HG03457 (cell line): ENCODE measurements around the gene TMEM141.

Source experiments
- ATAC-seq: cut with Tn5 transposase; IDR thresholded peaks from one replicate; pipeline ENCODE4 v1.9.1; 2021; ENCODE audit warnings: moderate number of reproducible peaks; ENCODE audit not compliant: unreplicated experiment

TMEM141 gene

DNA sequence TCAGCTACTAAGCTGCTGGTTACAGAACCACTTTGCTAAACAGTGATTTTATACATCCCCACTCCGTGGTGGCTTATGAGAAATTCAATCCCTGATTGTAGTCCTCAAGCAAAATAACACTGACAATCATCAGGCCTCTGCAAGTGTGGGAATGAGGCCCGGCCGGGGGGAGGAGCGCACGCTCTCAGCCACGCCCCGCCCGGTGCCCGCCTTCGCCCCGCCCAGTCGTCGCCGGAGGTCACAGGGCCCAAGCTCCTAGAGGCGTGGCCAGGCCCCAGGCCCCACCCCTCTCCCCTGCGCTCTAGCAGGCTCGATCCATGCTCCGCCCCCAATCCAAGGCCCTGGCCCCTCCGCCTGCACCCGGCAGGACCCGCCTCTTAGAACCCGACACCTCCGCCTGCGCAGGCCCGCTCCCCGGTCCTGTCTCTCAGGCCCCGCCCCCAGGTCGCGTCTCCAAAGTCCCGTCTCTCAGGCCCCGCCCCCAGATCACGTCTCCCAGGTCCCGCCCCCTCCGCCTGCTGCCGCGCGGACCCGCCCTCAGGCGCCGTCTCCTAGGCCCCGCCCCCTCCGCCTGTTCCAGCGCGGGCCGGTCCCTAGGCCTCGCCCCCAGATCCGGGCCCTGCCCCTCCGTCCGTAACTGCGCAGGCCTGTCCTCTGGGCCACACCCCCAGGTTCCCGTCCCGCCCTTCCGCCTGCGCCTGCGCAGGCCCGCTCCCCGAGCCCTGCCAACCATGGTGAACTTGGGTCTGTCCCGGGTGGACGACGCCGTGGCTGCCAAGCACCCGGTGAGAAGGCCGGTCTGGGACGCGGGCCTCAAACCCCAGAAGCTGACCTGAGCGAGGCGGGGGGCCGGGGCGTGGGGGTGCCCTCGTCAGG, at the start of gene TMEM141:
TMEM141 (plus strand) TSS at position 705 of the 876 bp plus-strand sequence; CDS start at position 732, 27 bp downstream.
- peak; percentile 59 for ATAC-seq

DNA sequence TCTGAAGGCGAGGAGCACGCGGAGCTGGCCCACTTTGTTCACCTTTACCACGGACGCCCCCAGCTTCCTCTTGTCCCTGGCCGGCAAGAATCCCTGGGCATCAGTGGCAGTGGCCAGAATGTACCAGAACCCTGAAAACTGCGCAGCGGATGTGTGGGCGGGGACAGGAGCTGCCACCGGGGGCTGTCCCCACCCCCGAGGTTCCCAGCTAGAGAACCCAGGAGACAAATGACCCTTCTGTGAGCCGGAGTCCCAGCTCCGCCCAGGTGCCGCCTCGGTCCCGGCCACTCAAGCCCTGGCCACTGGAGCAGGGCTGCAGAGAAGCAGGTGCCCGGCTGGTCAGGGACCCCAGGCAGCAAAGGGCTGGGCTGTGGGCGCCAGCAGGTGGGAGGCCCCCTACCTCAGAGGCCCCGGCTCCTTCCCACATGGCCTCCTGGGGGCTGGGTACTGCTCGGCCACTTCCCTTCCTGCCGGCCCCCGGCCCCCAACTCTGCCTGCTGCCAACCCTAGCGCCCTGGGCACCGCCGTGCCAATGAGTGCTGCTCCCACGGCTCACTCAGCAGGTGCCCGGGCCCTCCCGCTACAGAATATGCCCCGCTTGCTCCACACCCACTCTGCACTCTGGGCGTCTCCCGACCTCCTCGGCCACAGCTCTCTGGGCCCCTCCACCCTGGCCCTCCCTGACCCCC, 49.1 kb upstream of the TMEM141 start:
- ATAC-seq: no peak

DNA sequence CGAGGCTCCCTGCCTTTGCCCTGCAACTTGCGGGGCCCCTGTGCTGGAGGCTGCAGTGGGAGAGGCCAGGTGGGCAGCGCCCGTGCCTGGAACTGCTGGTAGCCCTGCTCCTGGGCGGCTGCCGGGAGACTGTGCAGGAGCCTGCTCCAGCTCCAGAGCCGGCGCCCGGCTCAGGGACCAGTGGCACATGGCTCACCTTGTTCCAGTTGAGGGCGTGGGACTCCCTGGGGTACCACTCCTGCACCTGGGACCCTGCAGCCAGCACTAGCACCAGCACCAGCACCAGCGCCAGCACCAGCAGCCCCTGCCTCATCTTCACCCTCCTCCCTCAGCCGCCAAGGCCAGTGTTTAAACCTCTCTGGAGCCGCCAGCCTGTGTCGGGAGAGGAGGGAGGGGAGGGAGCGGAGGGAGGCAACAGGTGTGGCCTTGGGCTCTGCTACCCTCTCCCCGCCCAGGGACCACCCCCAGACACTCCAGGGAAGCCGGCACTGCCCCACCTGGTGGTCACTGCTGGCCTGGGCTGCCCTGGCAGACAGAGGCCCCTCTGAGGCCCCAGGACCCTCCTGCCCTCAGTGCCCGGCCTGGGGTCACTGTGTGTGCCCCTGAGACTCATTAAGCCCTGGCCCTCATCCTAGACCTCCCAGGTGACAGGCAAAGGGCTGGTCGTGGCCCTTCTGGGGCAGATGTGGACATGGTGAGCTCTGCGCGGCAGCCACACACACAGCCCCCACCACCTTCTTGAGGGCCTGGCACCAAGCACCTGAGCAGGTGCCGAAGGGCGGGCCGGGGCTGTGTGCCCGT, 48.4 kb upstream of the TMEM141 start, which contains the start of gene LCN10:
LCN10 (minus strand) TSS at position 350 of the 801 bp plus-strand sequence; CDS start at position 313, 37 bp downstream.
- ATAC-seq: no peak

DNA sequence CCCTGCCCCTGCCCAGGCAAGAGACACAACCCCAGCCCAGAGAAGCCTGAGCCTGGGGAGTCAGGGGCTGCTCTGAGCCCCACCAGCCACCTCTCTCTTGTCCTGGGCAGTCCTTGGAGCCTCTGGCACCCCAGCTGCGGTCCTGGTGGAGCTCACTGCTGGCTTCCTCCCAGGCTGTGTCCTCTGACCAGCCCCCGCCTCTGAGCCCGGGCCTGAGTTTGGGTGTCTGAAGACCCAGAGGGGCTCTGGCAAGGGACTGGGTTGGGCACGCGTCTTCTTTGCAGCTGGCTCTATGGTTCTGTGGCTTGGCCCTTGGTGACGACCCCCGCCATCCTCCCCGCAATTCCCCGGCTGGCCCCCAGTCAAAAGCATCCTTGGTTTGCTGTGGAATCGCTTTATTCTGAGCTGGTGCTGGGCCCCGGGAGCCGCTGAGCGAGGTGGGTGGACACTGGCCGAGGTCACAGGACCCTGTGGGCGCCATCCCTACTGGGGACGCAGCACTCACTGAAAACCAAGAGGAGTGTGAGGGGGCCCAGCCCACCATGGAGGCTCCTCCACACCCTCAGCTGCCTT, 47.4 kb upstream of the TMEM141 start:
- no peak for ATAC-seq

DNA sequence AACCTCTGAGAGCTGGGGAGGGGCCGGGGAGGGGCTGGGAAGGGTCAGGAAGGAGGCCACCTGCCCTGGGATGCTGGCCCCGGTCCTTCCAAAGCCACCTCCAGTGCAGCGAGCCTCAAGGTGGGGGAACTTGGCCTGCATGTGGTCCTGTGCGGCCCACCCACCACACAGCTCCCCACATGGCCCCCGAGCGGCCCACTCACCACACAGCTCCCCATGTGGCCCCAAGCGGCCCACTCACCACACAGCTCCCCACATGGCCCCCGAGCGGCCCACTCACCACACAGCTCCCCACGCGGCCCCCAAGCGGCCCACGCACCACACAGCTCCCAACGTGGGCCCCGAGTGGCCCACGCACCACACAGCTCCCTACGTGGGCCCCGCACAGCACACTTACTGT, 46.4 kb upstream of the TMEM141 start:
- no peak for ATAC-seq

DNA sequence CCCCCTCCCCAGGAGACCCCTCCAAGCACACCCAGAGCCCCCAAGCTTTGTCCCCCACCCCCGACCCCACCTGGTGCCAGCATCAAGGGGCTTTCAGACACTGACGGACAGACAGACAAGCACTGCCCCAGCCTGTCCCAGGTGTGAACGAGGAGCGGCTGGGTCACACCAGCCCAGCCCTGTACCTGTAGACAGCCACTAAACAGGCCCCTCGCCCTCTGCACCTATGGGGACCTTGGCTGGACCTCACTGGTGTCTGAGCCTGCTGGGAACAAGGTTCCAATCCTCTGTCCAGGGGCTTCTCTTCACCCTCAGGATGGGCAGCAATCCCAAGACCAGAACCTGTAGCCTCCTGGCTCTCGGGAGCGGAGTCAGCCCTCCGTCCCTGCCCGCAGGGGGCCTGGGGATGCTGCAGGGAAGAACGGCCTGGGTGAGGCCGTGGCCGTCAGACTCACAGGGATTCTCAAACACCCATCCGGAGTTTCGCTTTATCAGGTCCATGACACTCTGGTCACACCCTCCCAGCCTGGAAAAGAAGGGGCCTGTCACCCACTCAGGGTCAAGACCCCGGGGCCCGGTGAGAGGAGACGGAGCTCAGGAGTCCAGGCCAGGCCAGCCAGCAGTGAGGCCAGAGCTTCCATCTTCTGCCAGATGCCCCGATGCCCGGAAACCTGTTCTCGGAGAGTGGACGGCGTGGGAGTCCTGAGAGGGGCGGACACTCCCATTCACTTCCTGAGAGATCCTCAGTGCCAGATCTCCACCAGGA, 45.6 kb upstream of the TMEM141 start:
- no peak for ATAC-seq

DNA sequence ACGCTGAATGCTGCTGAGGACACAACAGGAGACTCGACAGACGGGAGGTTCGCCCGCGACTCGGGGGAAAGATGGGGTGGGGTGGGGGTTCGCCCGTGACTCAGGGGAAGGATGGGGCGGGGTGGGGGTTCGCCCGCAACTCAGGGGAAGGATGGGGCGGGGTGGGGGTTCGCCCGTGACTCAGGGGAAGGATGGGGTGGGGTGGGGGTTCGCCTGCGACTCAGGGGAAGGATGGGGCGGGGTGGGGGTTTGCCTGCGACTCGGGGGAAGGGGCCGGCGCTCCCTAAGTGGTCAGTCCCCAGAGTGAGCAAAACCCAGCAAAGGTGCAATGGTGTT, 45.0 kb upstream of the TMEM141 start:
- no peak for ATAC-seq

DNA sequence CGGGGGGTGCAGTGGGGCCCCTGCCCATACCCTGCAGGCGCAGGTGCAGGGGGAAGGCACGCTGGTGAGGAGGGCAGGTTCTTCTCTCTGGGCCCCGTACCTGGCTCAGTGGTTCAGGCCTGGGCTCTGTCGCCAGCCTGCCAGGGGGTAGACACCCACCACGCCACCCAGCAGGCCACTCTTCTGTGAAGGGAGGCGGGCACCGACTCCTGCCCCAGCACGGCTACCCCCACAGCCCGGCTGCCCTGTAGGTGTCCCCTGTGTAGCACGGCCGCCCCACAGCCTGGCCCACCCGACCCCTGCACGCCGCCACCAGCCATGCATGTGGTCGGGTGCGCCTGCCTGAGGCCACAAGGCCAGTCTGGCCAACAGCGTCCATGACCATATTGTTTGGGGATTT, 44.5 kb upstream of the TMEM141 start:
- no peak for ATAC-seq

DNA sequence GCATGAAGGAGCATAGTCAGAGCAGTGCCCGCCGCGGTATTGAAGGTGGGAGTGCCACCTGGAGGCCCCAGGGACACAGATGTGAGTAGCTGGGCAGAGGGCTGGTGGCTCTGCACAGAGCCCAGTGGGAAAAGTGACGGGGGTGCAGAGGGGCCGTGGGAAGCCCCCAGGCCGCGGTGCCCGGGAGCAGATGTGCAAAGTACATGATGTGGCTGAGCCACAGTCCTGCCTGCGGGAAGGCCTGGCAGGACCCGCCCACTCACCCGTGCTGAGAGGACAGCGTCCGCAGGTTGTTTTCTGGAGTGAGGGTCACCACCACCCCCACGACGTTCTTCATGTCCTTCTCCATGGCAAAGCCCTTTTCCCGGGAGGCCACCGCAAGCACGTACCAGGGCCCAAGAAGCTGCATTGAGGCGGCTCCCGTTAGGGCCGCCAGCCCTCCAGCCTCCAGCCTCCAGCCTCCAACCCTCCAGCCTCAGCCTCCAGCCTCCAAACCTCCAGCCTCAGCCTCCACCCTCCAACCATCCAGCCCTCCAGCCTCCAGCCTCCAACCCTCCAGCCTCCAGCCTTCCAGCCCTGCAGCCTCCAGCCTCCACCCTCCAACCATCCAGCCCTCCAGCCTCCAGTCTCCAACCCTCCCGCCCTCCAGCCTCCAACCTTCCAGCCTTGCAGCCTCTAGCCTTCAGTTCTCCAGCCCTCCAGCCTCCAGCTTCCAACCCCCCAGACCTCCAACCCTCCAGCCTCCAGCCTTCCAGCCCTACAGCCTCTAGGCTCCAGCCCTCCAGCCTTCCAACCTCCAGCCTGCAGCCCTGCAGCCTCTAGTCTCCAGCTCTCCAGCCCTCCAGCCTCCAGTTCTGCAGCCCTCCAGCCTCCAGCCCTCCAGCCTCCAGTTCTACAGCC, 43.7 kb upstream of the TMEM141 start:
- ATAC-seq: no peak

DNA sequence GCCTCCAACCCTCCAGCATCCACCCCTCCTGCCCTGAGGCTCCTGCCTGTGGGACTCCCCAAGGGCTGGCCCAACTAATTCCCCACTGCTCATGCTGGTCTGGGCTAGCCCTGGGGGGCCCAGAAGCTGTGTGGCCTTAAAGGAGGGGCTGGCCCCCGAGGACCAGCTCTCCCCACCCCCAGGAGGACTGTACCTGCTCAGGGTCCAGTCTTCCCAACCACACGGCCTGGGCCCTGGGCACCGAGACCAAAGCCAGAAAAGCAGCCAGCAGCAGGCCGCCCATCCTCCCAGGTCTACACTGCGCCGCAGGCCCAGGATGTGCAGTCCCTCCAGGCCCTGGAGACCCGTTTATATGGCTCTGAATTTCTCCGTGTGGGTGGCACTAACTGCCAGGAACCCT, 42.9 kb upstream of the TMEM141 start, which contains the start of gene LCN6:
LCN6 (minus strand) TSS at position 325 of the 400 bp plus-strand sequence; CDS start at position 283, 42 bp downstream.
- no peak for ATAC-seq

DNA sequence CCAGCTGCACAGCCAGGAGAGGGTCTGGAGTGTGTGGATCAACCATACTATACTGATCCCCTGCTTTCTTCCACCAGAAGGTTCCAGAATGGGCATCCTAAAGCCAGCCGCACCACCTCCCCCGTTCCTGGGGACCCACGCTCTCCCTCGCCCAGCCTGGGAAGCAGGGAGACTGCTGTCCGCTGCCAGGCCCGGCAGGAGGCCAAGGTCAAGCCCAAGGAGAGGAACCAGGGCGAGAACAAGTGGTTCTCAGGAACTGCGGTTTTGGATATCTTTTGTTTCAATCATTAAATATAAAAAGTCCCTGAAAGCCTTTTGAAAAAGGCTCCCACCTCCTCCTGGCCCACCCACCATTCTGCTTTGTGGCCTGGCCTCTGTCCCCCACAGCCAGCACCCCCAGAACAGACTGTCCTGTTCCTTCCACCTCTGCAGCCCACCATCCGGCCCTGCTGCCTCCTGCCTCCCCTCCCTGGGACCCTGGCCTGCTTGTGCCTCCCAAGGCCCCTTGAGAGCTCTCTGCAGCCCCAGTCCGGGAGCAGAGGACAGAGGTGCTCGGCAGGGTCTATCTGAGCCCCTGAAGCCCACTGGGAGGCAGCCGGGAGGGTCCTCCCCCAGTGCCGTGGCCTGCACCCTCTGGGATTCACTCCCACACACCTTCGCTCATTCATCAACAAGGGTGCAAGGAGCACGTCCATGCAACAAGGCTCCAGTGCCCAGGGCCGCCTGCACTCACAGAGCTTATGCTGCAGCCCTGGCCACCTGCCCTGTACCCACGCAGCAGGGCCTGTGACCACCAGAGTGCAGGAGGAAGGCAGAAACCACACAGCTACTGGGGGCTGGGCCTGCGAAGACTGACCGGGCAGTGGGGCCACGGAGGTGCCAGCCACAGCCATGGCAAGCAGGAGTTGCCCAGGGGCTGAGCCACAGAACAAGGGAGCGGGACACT, 42.2 kb upstream of the TMEM141 start:
- no peak for ATAC-seq

DNA sequence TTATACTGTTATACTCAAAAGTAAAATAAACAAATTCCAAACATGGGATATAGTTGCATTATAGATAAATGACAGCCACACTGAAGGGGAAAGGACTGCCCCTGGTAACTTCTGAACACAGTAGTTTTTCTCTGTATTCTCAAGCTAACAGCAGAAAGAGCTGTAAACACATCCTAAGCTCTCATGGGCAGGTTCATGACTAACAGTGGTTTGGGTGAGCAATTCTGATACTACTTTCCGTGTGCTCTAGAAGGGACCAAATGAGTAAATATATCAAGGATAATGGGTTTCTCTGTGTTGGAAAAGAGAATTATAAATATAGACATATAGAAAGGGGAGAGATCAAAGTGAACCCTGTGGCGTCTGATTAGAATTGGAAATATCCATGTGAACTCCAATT, 40.6 kb upstream of the TMEM141 start:
- no peak for ATAC-seq

DNA sequence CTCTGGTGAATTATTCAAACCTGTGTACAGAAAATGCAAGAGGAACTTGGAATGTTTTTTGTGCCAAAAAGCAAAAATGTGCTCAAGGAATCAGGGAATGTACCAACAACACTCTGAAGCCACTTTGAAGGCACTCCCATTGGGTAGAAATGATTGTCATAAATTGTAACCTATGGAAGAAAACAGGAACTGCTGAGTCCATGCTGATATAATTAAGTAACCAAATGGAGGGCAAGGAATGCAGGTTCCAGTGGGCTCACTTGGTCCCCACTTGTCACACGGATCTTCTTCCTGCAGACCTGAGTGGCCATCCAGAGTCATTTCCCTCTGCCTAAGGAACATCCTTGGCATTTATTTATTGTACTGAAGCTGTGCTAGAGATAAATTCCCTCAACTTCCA, 39.9 kb upstream of the TMEM141 start:
- no peak for ATAC-seq

DNA sequence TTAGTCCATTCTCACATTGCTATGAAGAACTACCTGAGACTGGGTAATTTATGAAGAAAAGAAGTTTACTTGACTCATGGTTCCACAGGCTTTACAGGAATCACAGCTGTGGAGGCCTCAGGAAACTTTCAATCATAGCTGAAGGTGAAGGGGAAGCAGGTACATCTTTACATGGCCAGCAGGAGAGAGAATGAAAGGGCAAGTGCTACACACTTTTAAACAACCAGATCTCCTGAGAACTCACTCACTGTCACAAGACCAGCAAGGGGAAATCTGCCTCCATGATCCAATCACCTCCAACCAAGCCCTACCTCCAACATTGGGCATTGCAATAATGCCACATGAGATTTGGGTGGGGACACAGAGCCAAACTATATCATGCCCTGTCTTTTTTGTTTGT, 39.3 kb upstream of the TMEM141 start:
- ATAC-seq: no peak

DNA sequence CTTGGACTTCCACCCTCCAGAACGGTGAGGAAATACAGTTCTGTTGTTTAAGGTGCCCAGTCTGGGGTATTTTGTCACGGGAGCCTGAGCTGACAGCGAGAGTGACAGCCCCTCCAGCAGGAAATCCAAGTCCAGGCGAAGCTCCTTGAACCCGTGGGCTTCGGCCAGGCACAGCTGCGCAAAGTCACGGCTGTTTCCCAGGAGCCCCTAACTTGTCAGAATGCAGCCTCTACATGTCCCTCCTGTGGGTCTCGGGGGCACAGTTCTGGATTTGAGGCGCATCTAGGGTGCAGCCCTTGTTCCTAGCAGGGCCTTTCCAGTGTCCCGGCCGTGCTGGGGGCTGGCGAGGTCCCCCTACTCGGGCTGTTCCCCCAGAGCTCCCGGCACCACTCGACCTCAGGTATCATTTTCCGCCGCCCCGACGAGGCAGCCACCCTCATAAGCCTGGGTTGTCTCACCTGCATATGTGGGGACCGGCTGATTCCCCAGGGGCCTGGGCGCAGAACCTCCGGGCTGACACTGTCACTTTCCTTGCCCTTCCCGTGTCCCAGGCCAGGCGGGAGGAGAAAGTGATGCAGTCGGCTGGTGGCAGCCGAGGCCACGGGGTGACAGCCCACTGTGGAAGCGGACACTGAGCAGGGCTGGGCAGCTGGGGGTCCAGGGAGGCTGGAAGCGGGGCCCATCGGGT, 37.6 kb upstream of the TMEM141 start:
- no peak for ATAC-seq

DNA sequence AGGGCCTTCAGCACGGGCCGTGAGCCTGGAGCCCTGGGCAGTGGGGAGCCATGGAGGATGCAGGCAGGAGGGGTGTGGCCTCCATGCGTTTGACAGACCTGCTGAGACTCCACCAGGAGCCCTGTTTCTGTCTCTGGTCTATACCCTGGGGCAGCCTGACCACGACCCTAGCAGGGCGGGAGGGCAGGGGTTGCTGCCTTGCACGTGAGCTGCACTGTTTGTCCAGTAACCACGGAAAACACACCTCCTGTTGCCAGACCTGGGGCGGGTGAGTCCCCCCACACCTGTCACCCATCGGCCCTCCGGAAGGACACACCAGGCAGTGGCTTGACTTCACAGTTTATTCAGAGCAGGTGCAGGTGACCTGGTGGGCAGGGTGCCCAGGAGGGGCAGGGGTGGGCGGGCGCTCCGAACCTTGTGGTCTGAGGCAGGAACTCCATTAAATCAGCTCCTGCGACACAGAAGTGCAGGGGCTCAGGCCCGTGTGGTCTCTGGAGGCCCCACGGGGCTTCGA, 37.0 kb upstream of the TMEM141 start:
- no peak for ATAC-seq

DNA sequence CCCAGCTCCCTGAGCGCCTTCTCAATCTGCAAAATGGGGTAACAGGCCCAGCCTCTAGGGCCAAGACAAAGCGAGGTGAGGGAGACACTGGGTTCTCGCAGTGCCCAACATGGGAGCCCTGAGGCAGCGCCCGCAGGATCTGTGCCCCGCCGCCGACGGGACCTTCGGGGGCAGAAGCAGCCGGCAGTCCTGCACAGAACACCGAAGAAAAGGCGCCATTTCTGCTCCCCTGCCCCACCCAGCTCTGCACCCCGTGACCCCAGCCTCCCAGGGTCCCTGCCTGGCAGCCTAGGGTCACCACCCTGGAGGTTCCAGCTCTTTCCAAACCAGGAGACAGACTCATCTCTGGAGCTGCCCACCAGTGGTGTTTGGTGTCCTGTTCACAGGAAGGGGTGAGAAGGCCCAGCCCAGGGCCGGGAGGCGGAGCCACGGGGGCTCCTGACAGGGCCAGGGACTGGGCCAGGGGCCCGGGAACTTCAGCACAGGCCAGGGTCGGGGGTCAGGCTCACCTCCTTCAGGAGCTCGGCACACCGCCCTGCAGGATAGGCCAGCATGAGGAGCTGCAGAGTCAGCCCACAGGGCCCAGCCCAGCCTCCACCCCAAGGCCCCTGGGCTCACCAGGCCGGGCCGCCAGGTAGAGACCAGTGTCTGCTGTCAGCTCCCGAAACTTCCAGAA, 36.4 kb upstream of the TMEM141 start:
- no peak for ATAC-seq
